IMR-90 (cell line): ENCODE measurements around the gene SLC4A8. TPM values are rescaled to one million over a fixed set of nuclear protein-coding genes. Genes with fewer than 3 reads are reported as not detected.

Experiments used
- ATAC-seq: fragments of 200-7000 bp; cut with Tn5 transposase; 2 replicates; pipeline ENCODE4 v1.9.1; 2020; ENCODE audit warnings: low read depth, mild to moderate bottlenecking, moderate library complexity
- BruUV-seq: library from RNA; stranded (reverse); fragments of 400-500 nt; replicated peaks from 2 replicates; lab custom pipeline; 2021; lab: Mats Ljungman, UMichigan
- CTCF ChIA-PET: fragments of 300-600 bp; formaldehyde crosslinking; extraction: SDS; loops from one replicate; lab custom pipeline; 2021; ENCODE audit warnings: antibody characterized with exemption; lab: Yijun Ruan, JAX
- POLR2A ChIA-PET: fragments of 300-600 bp; sonication (Branson Sonifier 250); formaldehyde crosslinking; loops from one replicate; lab custom pipeline; 2022; ENCODE audit warnings: antibody characterized with exemption; ENCODE audit not compliant: unreplicated experiment; lab: Charles Lee
- DNase-seq: peaks from one replicate; pipeline ENCODE4 v3.0.0; 2013
- H2AFZ ChIP-seq: replicated peaks from 2 replicates; pipeline ENCODE3; 2013; ENCODE audit warnings: low read length, mild to moderate bottlenecking; ENCODE audit not compliant: poor library complexity
- H2AK5ac ChIP-seq: 2 replicates; pipeline ENCODE4 v1.6.1; 2013; ENCODE audit warnings: low read depth, low read length, inconsistent platforms
- H2AK9ac ChIP-seq: replicated peaks from 2 replicates; pipeline ENCODE3; 2013; ENCODE audit warnings: mild to moderate bottlenecking, low read depth, low read length, moderate library complexity; ENCODE audit not compliant: poor library complexity
- H2BK120ac ChIP-seq: 2 replicates; pipeline ENCODE4 v1.6.1; 2013; ENCODE audit warnings: low read depth, low read length, inconsistent platforms
- H2BK15ac ChIP-seq: 3 replicates; pipeline ENCODE4 v1.6.1; 2013; ENCODE audit warnings: low read depth, low read length, inconsistent platforms
- H2BK20ac ChIP-seq: 2 replicates; pipeline ENCODE4 v1.6.1; 2013; ENCODE audit warnings: low read depth, mild to moderate bottlenecking, inconsistent platforms, low read length, moderate library complexity
- H2BK5ac ChIP-seq: 2 replicates; pipeline ENCODE4 v1.6.1; 2013; ENCODE audit warnings: mild to moderate bottlenecking, low read depth, low read length, inconsistent platforms; ENCODE audit not compliant: poor library complexity, severe bottlenecking
- H3K14ac ChIP-seq: replicated peaks from 2 replicates; pipeline ENCODE4 v1.6.1; 2013; ENCODE audit warnings: low read depth, low read length, inconsistent platforms
- H3K18ac ChIP-seq: 2 replicates; pipeline ENCODE4 v1.6.1; 2013; ENCODE audit warnings: low read depth, low read length, control low read depth
- H3K23ac ChIP-seq: 2 replicates; pipeline ENCODE4 v1.6.1; 2013; ENCODE audit warnings: low read depth, low read length, inconsistent platforms
- H3K27ac ChIP-seq: 2 replicates; pipeline ENCODE4 v1.5.1; 2013; ENCODE audit warnings: mild to moderate bottlenecking, control low read depth, low read length; ENCODE audit not compliant: insufficient read depth
- H3K27me3 ChIP-seq: 2 replicates; pipeline ENCODE4 v1.6.1; 2013; ENCODE audit warnings: low read length; ENCODE audit not compliant: control insufficient read depth, insufficient read depth
- H3K36me3 ChIP-seq: 2 replicates; pipeline ENCODE4 v1.6.1; 2013; ENCODE audit warnings: low read length, mixed read lengths; ENCODE audit not compliant: control insufficient read depth, insufficient read depth
- H3K4ac ChIP-seq: 2 replicates; pipeline ENCODE4 v1.6.1; 2013; ENCODE audit warnings: low read depth, low read length, inconsistent platforms
- H3K4me1 ChIP-seq: 2 replicates; pipeline ENCODE4 v1.6.1; 2013; ENCODE audit warnings: low read length, mixed read lengths; ENCODE audit not compliant: control insufficient read depth, insufficient read depth
- H3K4me2 ChIP-seq: 2 replicates; pipeline ENCODE4 v1.6.1; 2013; ENCODE audit warnings: low read depth, mild to moderate bottlenecking, control low read depth, low read length, moderate library complexity
- H3K4me3 ChIP-seq: 2 replicates; pipeline ENCODE4 v1.5.1; 2013; ENCODE audit warnings: low read depth, mild to moderate bottlenecking, control low read depth, low read length, moderate library complexity; ENCODE audit not compliant: insufficient read depth
- H3K56ac ChIP-seq: 2 replicates; pipeline ENCODE4 v1.6.1; 2013; ENCODE audit warnings: low read length, inconsistent platforms; ENCODE audit not compliant: insufficient read depth; ENCODE audit errors: extremely low read depth
- H3K79me1 ChIP-seq, 2 experiments: 2 replicates each; pipeline ENCODE4 v1.6.1; 2013; ENCODE audit warnings: low read length in 2 of 2, inconsistent platforms in 1 of 2, low read depth in 1 of 2
- H3K9ac ChIP-seq: 2 replicates; pipeline ENCODE4 v1.6.1; 2013; ENCODE audit warnings: low read depth, low read length, control low read depth
- H3K9me1 ChIP-seq: 2 replicates; pipeline ENCODE4 v1.6.1; 2013; ENCODE audit warnings: low read length, inconsistent platforms; ENCODE audit not compliant: insufficient read depth
- H3K9me3 ChIP-seq: 2 replicates; pipeline ENCODE4 v1.6.1; 2013; ENCODE audit warnings: low read length; ENCODE audit not compliant: control insufficient read depth, insufficient read depth
- H4K20me1 ChIP-seq: 2 replicates; pipeline ENCODE4 v1.6.1; 2013; ENCODE audit warnings: low read length, inconsistent platforms; ENCODE audit not compliant: insufficient read depth
- H4K5ac ChIP-seq: 2 replicates; pipeline ENCODE4 v1.6.1; 2013; ENCODE audit warnings: mild to moderate bottlenecking, low read depth, low read length, control low read depth
- H4K8ac ChIP-seq, 2 experiments: 2 replicates each; pipeline ENCODE4 v1.6.1; 2013; ENCODE audit warnings: low read depth in 2 of 2, low read length in 2 of 2, control low read depth in 1 of 2, inconsistent platforms in 1 of 2
- H4K91ac ChIP-seq: 2 replicates; pipeline ENCODE4 v1.6.1; 2013; ENCODE audit warnings: low read depth, low read length, inconsistent platforms; ENCODE audit not compliant: insufficient read depth
- BHLHE40 ChIP-seq: fragments of 150-350 bp; IDR thresholded peaks from 2 replicates; pipeline ENCODE4 v1.6.1; 2016; ENCODE audit warnings: mild to moderate bottlenecking, low read depth, low read length
- CEBPB ChIP-seq: IDR thresholded peaks from 2 replicates; pipeline ENCODE4 v1.6.1; 2012; ENCODE audit warnings: low read depth, low read length, improper control_type of control experiment
- FOS ChIP-seq: fragments of 150-350 bp; IDR thresholded peaks from 2 replicates; pipeline ENCODE4 v1.6.1; 2016; ENCODE audit warnings: low read depth, low read length
- MAFK ChIP-seq: IDR thresholded peaks from 2 replicates; pipeline ENCODE4 v1.6.1; 2012; ENCODE audit warnings: low read depth, low read length, improper control_type of control experiment
- MAZ ChIP-seq: IDR thresholded peaks from 2 replicates; pipeline ENCODE4 v1.6.1; 2012; ENCODE audit warnings: low read depth, mild to moderate bottlenecking, low read length, improper control_type of control experiment, moderate library complexity, borderline replicate concordance
- MXI1 ChIP-seq: IDR thresholded peaks from 2 replicates; pipeline ENCODE4 v1.6.1; 2012; ENCODE audit warnings: low read depth, mild to moderate bottlenecking, low read length, moderate library complexity, borderline replicate concordance
- NFE2L2 ChIP-seq: fragments of 150-350 bp; IDR thresholded peaks from 2 replicates; pipeline ENCODE4 v1.6.1; 2016; ENCODE audit warnings: low read depth, mild to moderate bottlenecking, low read length
- POLR2A ChIP-seq: IDR thresholded peaks from 2 replicates; pipeline ENCODE4 v1.6.1; 2012; ENCODE audit warnings: mild to moderate bottlenecking, low read depth, low read length
- RAD21 ChIP-seq: IDR thresholded peaks from 2 replicates; pipeline ENCODE4 v1.6.1; 2012; ENCODE audit warnings: low read length, improper control_type of control experiment
- RCOR1 ChIP-seq: IDR thresholded peaks from 2 replicates; pipeline ENCODE4 v1.6.1; 2012; ENCODE audit warnings: mild to moderate bottlenecking, low read length, improper control_type of control experiment; ENCODE audit not compliant: insufficient replicate concordance
- RFX5 ChIP-seq: IDR thresholded peaks from 2 replicates; pipeline ENCODE4 v1.8.0; 2012; ENCODE audit warnings: low read depth, mild to moderate bottlenecking, low read length, moderate library complexity
- SMC3 ChIP-seq: fragments of 150-350 bp; IDR thresholded peaks from 2 replicates; pipeline ENCODE4 v1.6.1; 2016; ENCODE audit warnings: low read depth, mild to moderate bottlenecking, antibody characterized with exemption, low read length, moderate library complexity
- USF2 ChIP-seq: fragments of 150-350 bp; IDR thresholded peaks from 2 replicates; pipeline ENCODE4 v1.6.1; 2017; ENCODE audit warnings: mild to moderate bottlenecking, antibody characterized with exemption, low read length, low read depth
- WGBS, 2 experiments: methylation state at CpG; one replicate each; pipeline versions ENCODE4 v1.1.5 to v1.1.7; 2013; ENCODE audit warnings: missing lambda C conversion rate in 2 of 2; ENCODE audit not compliant: insufficient read length in 1 of 2; ENCODE audit errors: extremely low coverage in 2 of 2; 5-methylcytosine and 5-hydroxymethylcytosine counted together
- dilution Hi-C: fragments of 300-500 bp; cut with HindIII; formaldehyde crosslinking; loops from one replicate; pipeline ENCODE4 v1.14.3; 2018; ENCODE audit warnings: low sequenced_read_pairs; ENCODE audit not compliant: unreplicated experiment
- in situ Hi-C: fragments of 300-500 bp; cut with MboI; formaldehyde crosslinking; loops from 3 replicates; pipeline ENCODE4 v1.14.3; 2019; ENCODE audit warnings: low sequenced_read_pairs, inconsistent platforms, mixed read lengths
- intact Hi-C: fragments of 100-400 bp; cut with micrococcal nuclease; formaldehyde crosslinking; loops from 2 replicates; pipeline ENCODE4 v1.10.0; 2022
- polyA plus RNA-seq, 3 experiments: library from polyadenylated mRNA; depleted of rRNA; stranded (reverse); fragments of >200 nt; gene quantifications; 2 replicates each; pipeline ENCODE4 v1.2.3, GENCODE V29; 2012; ENCODE audit warnings: low replicate concordance in 1 of 3
- total RNA-seq: library from RNA; depleted of rRNA; stranded (reverse); fragments of >200 nt; gene quantifications from 2 replicates; pipeline ENCODE4 v1.2.3, GENCODE V29; 2012
- TF ChIP-seq, protein P1 (sequence below): fragments of 150-350 bp; IDR thresholded peaks from 2 replicates; pipeline ENCODE4 v1.6.1; 2016; ENCODE audit warnings: low read depth, mild to moderate bottlenecking, low read length, moderate library complexity, borderline replicate concordance
- TF ChIP-seq, protein P2 (sequence below): conservative IDR thresholded peaks from 2 replicates; pipeline ENCODE4 v1.5.1; 2012; ENCODE audit warnings: mild to moderate bottlenecking, low read depth, low read length, improper control_type of control experiment

SLC4A8 gene
- total and polyA plus RNA-seq, 2 of the 4 experiments (the other 2 are of a cell fraction), result 3.1 to 5.2 TPM

- no peak for DNase-seq
- no peak overlapping the region for H3K27ac ChIP-seq
- H2BK20ac ChIP-seq, result no peak overlapping the region
- no peak overlapping the region for H2AFZ ChIP-seq
- no peak overlapping the region for H3K4me2 ChIP-seq
- no peaks in the 10 kb centered on the region for H4K20me1 ChIP-seq
- no peak for ATAC-seq
- no peak overlapping the region for H3K56ac ChIP-seq
- peaks cover 6% of the 10 kb centered on the region for H3K4me1 ChIP-seq
- dilution Hi-C loops (no loop called here), in situ Hi-C loops (no loop called here), intact Hi-C loops (no loop called here)
- no peak overlapping the region for H3K18ac ChIP-seq
- no peak overlapping the region for H3K23ac ChIP-seq
- H3K9ac ChIP-seq, result no peak overlapping the region
- no peak overlapping the region for H2BK15ac ChIP-seq
- no peak overlapping the region for H3K14ac ChIP-seq
- no peak for TF ChIP-seq MAZ
- TF ChIP-seq, protein P1, sequence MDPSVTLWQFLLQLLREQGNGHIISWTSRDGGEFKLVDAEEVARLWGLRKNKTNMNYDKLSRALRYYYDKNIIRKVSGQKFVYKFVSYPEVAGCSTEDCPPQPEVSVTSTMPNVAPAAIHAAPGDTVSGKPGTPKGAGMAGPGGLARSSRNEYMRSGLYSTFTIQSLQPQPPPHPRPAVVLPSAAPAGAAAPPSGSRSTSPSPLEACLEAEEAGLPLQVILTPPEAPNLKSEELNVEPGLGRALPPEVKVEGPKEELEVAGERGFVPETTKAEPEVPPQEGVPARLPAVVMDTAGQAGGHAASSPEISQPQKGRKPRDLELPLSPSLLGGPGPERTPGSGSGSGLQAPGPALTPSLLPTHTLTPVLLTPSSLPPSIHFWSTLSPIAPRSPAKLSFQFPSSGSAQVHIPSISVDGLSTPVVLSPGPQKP, result no peak
- no peak for TF ChIP-seq BHLHE40
- no peak for TF ChIP-seq USF2
- TF ChIP-seq FOS, result no peak
- TF ChIP-seq CEBPB, result no peak
- TF ChIP-seq MXI1, result no peak
- no peak for TF ChIP-seq RCOR1
- no peak for TF ChIP-seq MAFK
- no peak for TF ChIP-seq RFX5
- TF ChIP-seq, protein P2, sequence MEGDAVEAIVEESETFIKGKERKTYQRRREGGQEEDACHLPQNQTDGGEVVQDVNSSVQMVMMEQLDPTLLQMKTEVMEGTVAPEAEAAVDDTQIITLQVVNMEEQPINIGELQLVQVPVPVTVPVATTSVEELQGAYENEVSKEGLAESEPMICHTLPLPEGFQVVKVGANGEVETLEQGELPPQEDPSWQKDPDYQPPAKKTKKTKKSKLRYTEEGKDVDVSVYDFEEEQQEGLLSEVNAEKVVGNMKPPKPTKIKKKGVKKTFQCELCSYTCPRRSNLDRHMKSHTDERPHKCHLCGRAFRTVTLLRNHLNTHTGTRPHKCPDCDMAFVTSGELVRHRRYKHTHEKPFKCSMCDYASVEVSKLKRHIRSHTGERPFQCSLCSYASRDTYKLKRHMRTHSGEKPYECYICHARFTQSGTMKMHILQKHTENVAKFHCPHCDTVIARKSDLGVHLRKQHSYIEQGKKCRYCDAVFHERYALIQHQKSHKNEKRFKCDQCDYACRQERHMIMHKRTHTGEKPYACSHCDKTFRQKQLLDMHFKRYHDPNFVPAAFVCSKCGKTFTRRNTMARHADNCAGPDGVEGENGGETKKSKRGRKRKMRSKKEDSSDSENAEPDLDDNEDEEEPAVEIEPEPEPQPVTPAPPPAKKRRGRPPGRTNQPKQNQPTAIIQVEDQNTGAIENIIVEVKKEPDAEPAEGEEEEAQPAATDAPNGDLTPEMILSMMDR, result no peak
- no peak for TF ChIP-seq SMC3
- no peak for TF ChIP-seq POLR2A
- TF ChIP-seq RAD21, result no peak
- no peak for TF ChIP-seq NFE2L2
- no peaks in the 10 kb centered on the region for H3K9me3 ChIP-seq
- POLR2A ChIA-PET, result no interaction called here
- no peaks in the 10 kb centered on the region for H3K36me3 ChIP-seq
- H4K5ac ChIP-seq, result no peak overlapping the region
- no peaks in the 10 kb centered on the region for H3K27me3 ChIP-seq
- no peak overlapping the region for H3K4ac ChIP-seq
- H4K8ac ChIP-seq, result no peak overlapping the region
- no peak overlapping the region for H3K4me3 ChIP-seq
- WGBS, 2 experiments, result 40% methylated on average over 1 of the region's 4 CpGs; no CpG with 5 or more reads in 1 of the 2 experiments
- no peak overlapping the region for H2BK120ac ChIP-seq
- no peak overlapping the region for H4K91ac ChIP-seq
- no peak overlapping the region for H2AK5ac ChIP-seq
- peaks cover 0 to 15% of the 10 kb centered on the region in 2 experiments; a peak in 2 of 4 replicates for H3K79me1 ChIP-seq
- no TSS peak for BruUV-seq
- CTCF ChIA-PET, result no interaction called here
- no peak overlapping the region for H2BK5ac ChIP-seq
- H2AK9ac ChIP-seq, result no peak overlapping the region
- H3K9me1 ChIP-seq, result peaks cover 11% of the 10 kb centered on the region
These were observed 27.0 kb upstream of the SLC4A8 start for GRCh38 chr12:51397670-51398069.
